Activated CD4-positive, alpha-beta T cell treated with anti-CD3 and anti-CD28 coated beads for 36 hours (primary cell): ENCODE results near the gene LRRC59. TPM values are rescaled to one million over a fixed set of nuclear protein-coding genes. Genes with fewer than 3 reads are reported as not detected.
A peak's percentile ranks its signal among the peaks of the same experiment; 100 is the strongest.

Source experiments
- ATAC-seq: fragments of 200-7000 bp; cut with Tn5 transposase; one replicate; pipeline ENCODE4 v1.10.0; 2021; ENCODE audit warnings: mild to moderate bottlenecking, moderate library complexity
- CTCF ChIA-PET: fragments of 350-600 bp; sonication (Branson Sonifier 250); formaldehyde crosslinking; loops from one replicate; lab custom pipeline; 2021; ENCODE audit warnings: antibody characterized with exemption; lab: Charles Lee
- POLR2A ChIA-PET: fragments of 350-600 bp; sonication (Branson Sonifier 250); formaldehyde crosslinking; loops from one replicate; lab custom pipeline; 2021; ENCODE audit warnings: antibody characterized with exemption, inconsistent platforms; lab: Charles Lee
- DNase-seq: peaks from one replicate; pipeline ENCODE4 v3.0.0-alpha.2; 2020
- H3K27ac Mint-ChIP-seq: one replicate; pipeline ENCODE4 v1.8.0; 2021; ENCODE audit warnings: mixed read lengths
- H3K27me3 Mint-ChIP-seq: one replicate; pipeline ENCODE4 v1.8.0; 2021; ENCODE audit warnings: mixed read lengths
- H3K36me3 Mint-ChIP-seq: one replicate; pipeline ENCODE4 v1.8.0; 2021; ENCODE audit warnings: low read depth, mixed read lengths
- H3K4me1 Mint-ChIP-seq: one replicate; pipeline ENCODE4 v1.8.0; 2021; ENCODE audit warnings: mixed read lengths
- H3K4me3 Mint-ChIP-seq: one replicate; pipeline ENCODE4 v1.8.0; 2021; ENCODE audit warnings: mild to moderate bottlenecking, moderate library complexity, mixed read lengths
- H3K9me3 Mint-ChIP-seq: one replicate; pipeline ENCODE4 v1.8.0; 2021; ENCODE audit warnings: low read depth, mixed read lengths
- intact Hi-C, 2 experiments: fragments of 100-400 bp; cut with DNase I in 1 of 2; cut with micrococcal nuclease in 1 of 2; formaldehyde crosslinking; loops; one replicate each; pipeline versions ENCODE4 v1.14.2 to v1.15.1; 2022 to 2024; cut with DNase I, micrococcal nuclease
- total RNA-seq, 2 experiments: library from RNA; stranded (reverse); gene quantifications; one replicate each; pipeline ENCODE4 v1.2.3, GENCODE V29; 2021

LRRC59 gene
- total RNA-seq, 2 experiments from 2014 or later, result 74.4 to 82.7 TPM

DNA sequence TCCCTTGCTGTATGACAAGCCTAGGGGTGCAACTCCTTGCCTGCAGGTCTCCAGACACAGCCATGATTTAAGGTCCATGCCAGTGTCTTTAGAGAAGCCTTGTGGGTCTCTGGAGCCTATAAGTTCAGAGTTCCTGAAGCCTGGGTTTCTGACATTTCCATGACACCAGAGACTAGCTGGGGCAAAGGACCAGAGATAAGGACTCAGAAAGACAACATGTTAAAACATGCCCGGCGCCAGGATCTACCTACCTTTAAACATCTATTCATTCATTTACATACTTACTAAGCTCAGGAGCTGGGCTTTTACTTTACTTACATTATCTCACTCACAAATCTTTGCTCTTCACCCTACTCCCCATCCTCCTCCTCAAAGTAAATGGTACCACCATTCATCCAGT is 25.8 kb downstream of the LRRC59 start:
- H3K27me3 Mint-ChIP-seq, result no peaks in the 10 kb centered on the region
- ATAC-seq, result no peak
- ChIA-PET POLR2A (interaction anchor here (0.7 kb wide), 1 partner anchor 25 kb away, joined by 8 read pairs; no protein-coding TSS in a partner anchor), CTCF (interaction anchor here (0.9 to 5.4 kb wide), 3 partner anchors 10 to 26 kb away, joined by 4 to 31 read pairs (median 28); partner anchors contain the start of gene LRRC59)
- peak overlapping the region; percentile 89 for H3K4me3 Mint-ChIP-seq
- intact Hi-C loops, result loop anchor here in 1 of 2 experiments (5.0 kb wide), 2 partner anchors 106 to 336 kb away; partner anchors contain the start of genes ANKRD40 and RSAD1
- peaks cover 46% of the 10 kb centered on the region for H3K36me3 Mint-ChIP-seq
- H3K27ac Mint-ChIP-seq, result peak overlapping the region; percentile 99
- H3K4me1 Mint-ChIP-seq, result peaks cover 22% of the 10 kb centered on the region
- DNase-seq, result no peak
- no peaks in the 10 kb centered on the region for H3K9me3 Mint-ChIP-seq

- intact Hi-C loops, result loop anchor here in 1 of 2 experiments (5.0 kb wide), 2 partner anchors 107 to 337 kb away; partner anchors contain the start of genes ANKRD40 and RSAD1
- CTCF ChIA-PET, result interaction anchor here (1.5 to 5.4 kb wide), 4 partner anchors 8 to 27 kb away, joined by 5 to 31 read pairs (median 18); partner anchors contain the start of gene LRRC59
- no peak overlapping the region for H3K4me3 Mint-ChIP-seq
- H3K4me1 Mint-ChIP-seq, result peaks cover 22% of the 10 kb centered on the region
- peaks cover 37% of the 10 kb centered on the region for H3K36me3 Mint-ChIP-seq
- ATAC-seq, result no peak
- POLR2A ChIA-PET, result no interaction called here
- no peaks in the 10 kb centered on the region for H3K27me3 Mint-ChIP-seq
- no peak for DNase-seq
- H3K27ac Mint-ChIP-seq, result no peak overlapping the region
- no peaks in the 10 kb centered on the region for H3K9me3 Mint-ChIP-seq
Observed at GRCh38 chr17:50370052-50370451, 27.3 kb downstream of the LRRC59 start.

DNA sequence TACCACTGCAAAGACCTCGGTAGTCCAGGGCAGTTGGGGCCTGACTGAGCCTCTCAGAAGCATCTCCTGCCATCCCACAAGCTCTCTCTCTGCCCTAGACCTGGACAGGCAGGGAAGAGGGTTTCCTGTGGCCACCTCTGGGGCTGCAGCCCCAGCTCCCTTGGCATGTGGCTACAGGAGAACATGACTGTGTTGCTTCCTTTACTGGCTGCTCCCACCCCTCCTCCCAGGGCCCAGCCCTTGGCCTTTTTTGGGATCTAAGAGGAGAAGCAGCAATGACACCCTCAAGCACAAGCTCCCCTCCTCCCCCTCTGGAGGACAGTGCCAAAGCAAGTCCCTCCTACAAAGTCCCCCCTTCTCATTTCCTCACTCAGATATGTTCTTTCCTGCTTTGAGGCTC is 29.9 kb downstream of the LRRC59 start:
- CTCF ChIA-PET, result no interaction called here
- Mint-ChIP-seq H3K27me3 (no peaks in the 10 kb centered on the region), H3K4me3 (no peak overlapping the region), H3K9me3 (no peaks in the 10 kb centered on the region), H3K4me1 (peaks cover 15% of the 10 kb centered on the region), H3K36me3 (peaks cover 33% of the 10 kb centered on the region), H3K27ac (no peak overlapping the region)
- DNase-seq (no peak), ATAC-seq (no peak)
- intact Hi-C loops, result no loop called here
- POLR2A ChIA-PET, result no interaction called here

DNA sequence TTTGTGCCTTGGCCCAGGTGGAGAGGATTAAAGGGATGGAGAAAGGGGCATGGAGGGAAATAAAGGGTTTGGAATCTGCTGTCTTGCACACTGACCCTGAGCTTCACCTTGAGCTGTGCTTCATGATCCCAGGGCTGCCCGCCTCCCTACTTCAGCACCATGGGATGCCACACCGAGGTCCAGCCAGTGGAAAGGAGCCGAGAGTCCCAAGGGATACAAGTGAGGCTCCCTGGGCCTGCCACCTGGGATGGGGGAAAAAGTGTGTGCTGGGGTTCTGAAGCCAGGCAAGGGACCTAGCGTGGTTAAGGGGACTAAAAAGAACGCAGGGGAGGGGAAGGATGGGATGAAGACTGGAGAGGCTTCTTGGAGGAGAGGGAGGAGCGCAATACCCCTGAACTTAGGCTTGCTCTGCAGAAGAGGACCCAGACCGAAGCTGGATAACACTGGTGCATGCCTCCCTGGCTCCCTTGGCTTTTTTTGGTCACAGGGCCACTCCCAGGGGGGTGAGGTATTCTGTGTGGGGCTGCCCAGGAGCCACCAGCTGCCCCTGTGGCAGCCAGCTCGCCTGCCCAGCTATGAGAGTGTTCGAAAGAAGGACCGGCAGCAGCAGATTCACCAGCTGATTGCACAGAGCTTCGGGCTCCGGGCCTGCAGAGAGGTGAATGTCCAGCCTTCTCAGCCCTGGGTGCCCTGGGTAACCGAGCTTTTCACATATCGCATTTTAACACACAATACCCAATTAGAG is 31.5 kb downstream of the LRRC59 start:
- no peak overlapping the region for H3K4me3 Mint-ChIP-seq
- peaks cover 26% of the 10 kb centered on the region for H3K36me3 Mint-ChIP-seq
- H3K27ac Mint-ChIP-seq, result no peak overlapping the region
- CTCF ChIA-PET, result interaction anchor here (0.6 to 1.3 kb wide), 9 partner anchors 15 to 278 kb away, joined by 3 to 5 read pairs (median 4); partner anchors contain the start of gene LRRC59
- no peaks in the 10 kb centered on the region for H3K27me3 Mint-ChIP-seq
- H3K4me1 Mint-ChIP-seq, result peaks cover 10% of the 10 kb centered on the region
- H3K9me3 Mint-ChIP-seq, result no peaks in the 10 kb centered on the region
- ATAC-seq (no peak), DNase-seq (no peak)
- POLR2A ChIA-PET, result no interaction called here
- intact Hi-C loops, result no loop called here

DNA sequence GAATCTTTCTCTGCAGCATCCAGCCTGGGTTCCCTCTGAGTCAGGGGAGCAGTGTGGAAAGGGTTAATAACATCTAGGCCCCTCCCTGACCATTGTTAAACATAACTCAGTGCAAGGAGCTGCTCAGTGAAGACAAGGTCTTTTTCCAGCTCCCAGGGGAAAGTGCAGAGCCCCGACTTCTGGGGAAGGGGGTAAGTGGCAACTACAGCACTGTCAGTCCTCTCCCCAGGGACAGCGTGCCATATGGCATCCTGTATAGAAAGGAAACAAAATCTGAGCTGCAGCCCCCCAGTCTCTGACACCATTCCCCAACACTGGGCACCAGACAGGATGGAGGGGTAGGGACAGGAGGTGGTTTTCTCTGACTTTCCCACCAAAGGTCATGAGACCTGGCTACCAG is 32.2 kb downstream of the LRRC59 start:
- ATAC-seq, result no peak
- peaks cover 22% of the 10 kb centered on the region for H3K36me3 Mint-ChIP-seq
- ChIA-PET CTCF (interaction anchor here (0.6 to 1.3 kb wide), 8 partner anchors 14 to 277 kb away, joined by 3 to 5 read pairs (median 3); partner anchors contain the start of gene LRRC59), POLR2A (no interaction called here)
- H3K4me3 Mint-ChIP-seq, result no peak overlapping the region
- intact Hi-C loops, result no loop called here
- no peak for DNase-seq
- no peak overlapping the region for H3K27ac Mint-ChIP-seq
- H3K4me1 Mint-ChIP-seq, result peaks cover 8% of the 10 kb centered on the region
- no peaks in the 10 kb centered on the region for H3K9me3 Mint-ChIP-seq
- H3K27me3 Mint-ChIP-seq, result no peaks in the 10 kb centered on the region

DNA sequence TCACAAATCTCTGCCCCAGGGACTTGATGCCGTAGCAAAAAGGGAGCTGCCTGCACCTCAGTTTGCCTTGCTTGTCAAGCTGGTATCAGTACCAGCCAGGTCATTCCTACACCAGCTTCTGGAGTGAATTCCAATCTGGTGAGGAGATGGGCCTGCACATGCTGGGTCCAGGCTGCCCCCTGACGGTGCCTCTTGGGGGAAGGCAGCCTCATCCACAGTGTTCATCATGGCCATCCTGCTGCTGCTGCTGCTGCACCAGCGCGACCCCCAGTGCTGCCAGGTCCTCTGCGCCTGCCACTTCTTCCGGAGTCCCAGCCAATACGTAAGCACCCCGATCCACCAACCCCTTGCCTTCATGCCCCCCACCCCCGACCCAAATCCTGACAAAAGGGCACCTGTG is 32.6 kb downstream of the LRRC59 start:
- CTCF ChIA-PET, result interaction anchor here (0.6 to 1.3 kb wide), 3 partner anchors 33 to 164 kb away, joined by 3 read pairs; partner anchors contain the start of gene LRRC59
- peaks cover 17% of the 10 kb centered on the region for H3K36me3 Mint-ChIP-seq
- H3K9me3 Mint-ChIP-seq, result no peaks in the 10 kb centered on the region
- ATAC-seq (no peak), DNase-seq (no peak)
- H3K27me3 Mint-ChIP-seq, result no peaks in the 10 kb centered on the region
- intact Hi-C loops, result loop anchor here in 1 of 2 experiments (5.0 kb wide), 1 partner anchor 33 kb away; the partner anchor contains the start of gene LRRC59
- H3K27ac Mint-ChIP-seq, result no peak overlapping the region
- peaks cover 8% of the 10 kb centered on the region for H3K4me1 Mint-ChIP-seq
- POLR2A ChIA-PET, result no interaction called here
- no peak overlapping the region for H3K4me3 Mint-ChIP-seq

GRCh38 chr17:50364061-50364458 is 33.3 kb downstream of the LRRC59 start:
- Mint-ChIP-seq H3K27ac (no peak overlapping the region), H3K4me3 (no peak overlapping the region), H3K9me3 (no peaks in the 10 kb centered on the region), H3K4me1 (peaks cover 8% of the 10 kb centered on the region), H3K36me3 (peaks cover 18% of the 10 kb centered on the region), H3K27me3 (no peaks in the 10 kb centered on the region)
- DNase-seq, result no peak
- intact Hi-C loops, result loop anchor here in 1 of 2 experiments (5.0 kb wide), 1 partner anchor 33 kb away; the partner anchor contains the start of gene LRRC59
- ChIA-PET CTCF (interaction anchor here (4.6 kb wide), 1 partner anchor 33 kb away, joined by 53 read pairs; the partner anchor contains the start of gene LRRC59), POLR2A (no interaction called here)
- ATAC-seq, result no peak

DNA sequence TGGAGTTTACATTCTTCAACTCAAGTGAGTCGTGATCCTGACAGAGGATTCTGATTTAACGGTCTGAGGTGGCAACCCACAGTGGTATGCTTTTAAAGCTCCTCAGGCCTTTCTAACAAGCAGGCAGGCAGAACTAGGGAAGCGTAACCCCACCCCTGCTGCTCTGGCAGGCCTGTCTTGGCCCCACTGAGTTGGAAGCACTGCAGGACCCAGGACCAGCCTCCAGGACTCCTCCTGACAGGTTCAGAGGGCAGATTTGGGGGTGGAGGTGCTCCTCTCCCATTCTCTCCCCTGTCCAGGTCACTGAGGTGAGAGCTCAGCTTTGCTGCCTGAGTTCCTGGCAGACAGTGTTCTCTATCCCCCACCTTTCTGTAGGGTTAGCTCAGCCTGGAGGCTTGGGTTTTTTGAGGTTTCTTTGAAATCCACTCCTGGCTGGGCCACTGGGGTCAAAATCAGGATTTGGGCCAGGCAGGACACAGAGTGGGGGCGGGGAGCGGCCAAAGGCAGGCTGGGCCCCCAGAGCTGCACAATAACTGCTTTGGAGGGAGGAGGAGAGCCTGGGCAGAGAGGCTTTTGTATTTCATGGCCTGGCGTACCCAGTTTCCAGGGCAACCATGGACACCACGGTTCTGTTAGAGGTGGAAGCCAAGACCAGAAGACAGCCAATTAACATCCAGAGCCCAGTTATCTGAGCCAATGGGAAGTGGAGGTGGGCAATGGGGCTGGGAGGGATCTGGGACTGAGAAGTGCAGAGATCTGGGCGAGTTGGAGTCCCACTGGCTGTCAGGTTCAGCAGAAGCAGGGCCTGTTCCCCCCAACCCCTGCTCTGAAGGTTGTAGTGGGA is 33.9 kb downstream of the LRRC59 start:
- ChIA-PET POLR2A (interaction anchor here (0.8 kb wide), 2 partner anchors 31 to 342 kb away, joined by 10 to 13 read pairs; no protein-coding TSS in a partner anchor), CTCF (interaction anchor here (1.3 to 4.6 kb wide), 7 partner anchors 9 to 116 kb away, joined by 4 to 53 read pairs (median 13); partner anchors contain the start of genes EME1, LRRC59 and MRPL27)
- peaks cover 18% of the 10 kb centered on the region for H3K36me3 Mint-ChIP-seq
- no peaks in the 10 kb centered on the region for H3K27me3 Mint-ChIP-seq
- DNase-seq (no peak), ATAC-seq (no peak)
- H3K4me3 Mint-ChIP-seq, result no peak overlapping the region
- no peaks in the 10 kb centered on the region for H3K9me3 Mint-ChIP-seq
- H3K27ac Mint-ChIP-seq, result no peak overlapping the region
- peaks cover 8% of the 10 kb centered on the region for H3K4me1 Mint-ChIP-seq
- intact Hi-C loops, result loop anchor here in 1 of 2 experiments (5.0 kb wide), 1 partner anchor 34 kb away; the partner anchor contains the start of gene LRRC59

DNA sequence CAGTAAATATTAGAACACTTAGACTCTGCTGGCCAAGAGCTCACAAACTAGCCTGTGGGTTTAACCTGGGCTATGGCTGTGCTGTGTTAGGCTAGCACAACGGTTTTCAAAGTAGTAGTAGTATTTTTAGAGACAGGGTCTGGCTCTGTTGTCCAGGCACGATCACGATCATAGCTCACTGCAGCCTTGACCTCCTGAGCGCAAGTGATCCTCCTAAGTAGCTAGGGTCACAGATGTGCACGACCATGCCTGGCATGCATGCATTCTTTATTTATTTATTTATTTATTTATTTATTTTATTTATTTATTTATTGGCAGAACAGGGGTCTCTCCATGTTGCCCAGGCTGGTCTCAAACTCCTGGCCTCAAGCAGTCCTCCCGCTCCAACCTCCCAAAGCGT is 34.7 kb downstream of the LRRC59 start:
- no peak overlapping the region for H3K27ac Mint-ChIP-seq
- peaks cover 16% of the 10 kb centered on the region for H3K36me3 Mint-ChIP-seq

More for the DNA sequence above, 34.7 kb downstream of the LRRC59 start:
- intact Hi-C loops, result loop anchor here (1.0 to 5.0 kb wide), 3 partner anchors 35 to 116 kb away; partner anchors contain the start of genes LRRC59 (in 2 of the 2) and RSAD1 (in 1 of the 2)
- CTCF ChIA-PET, result interaction anchor here (0.6 to 4.6 kb wide), 35 partner anchors 9 to 312 kb away, joined by 3 to 53 read pairs (median 4); partner anchors contain the start of genes ACSF2, EME1, LRRC59 and MRPL27
- no peak for ATAC-seq
- Mint-ChIP-seq H3K4me1 (peaks cover 8% of the 10 kb centered on the region), H3K4me3 (no peak overlapping the region), H3K9me3 (no peaks in the 10 kb centered on the region), H3K27me3 (no peaks in the 10 kb centered on the region)
- POLR2A ChIA-PET, result interaction anchor here (0.8 to 0.9 kb wide), 3 partner anchors 32 to 343 kb away, joined by 5 to 13 read pairs (median 10); partner anchors contain the start of gene LRRC59
- DNase-seq, result no peak
